SK-N-SH (cell line): ENCODE measurements around the gene SPINK8.

ENCODE experiments used
- CHD2 ChIP-seq: fragments of 150-350 bp; IDR thresholded peaks from 2 replicates; pipeline ENCODE4 v1.6.1; 2018; ENCODE audit warnings: low read length; ENCODE audit not compliant: partially characterized antibody
- FOXJ3 ChIP-seq: sonication (generic); formaldehyde crosslinking; IDR thresholded peaks from 2 replicates; pipeline ENCODE4 v1.5.1; 2020; ENCODE audit warnings: mild to moderate bottlenecking, missing genetic modification reagents
- GATA2 ChIP-seq: sonication (generic); formaldehyde crosslinking; IDR thresholded peaks from 2 replicates; pipeline ENCODE4 v1.5.0; 2020; ENCODE audit warnings: mild to moderate bottlenecking, missing genetic modification reagents
- MXI1 ChIP-seq: IDR thresholded peaks from 2 replicates; pipeline ENCODE4 v1.6.1; 2012; ENCODE audit warnings: mild to moderate bottlenecking, low read depth, low read length, improper control_type of control experiment
- NFIC ChIP-seq: IDR thresholded peaks from 2 replicates; pipeline ENCODE4 v1.4.0; 2012; ENCODE audit warnings: borderline replicate concordance
- POLR2AphosphoS5 ChIP-seq: IDR thresholded peaks from 2 replicates; pipeline ENCODE4 v1.6.1; 2012; ENCODE audit warnings: low read depth, low read length
- REST ChIP-seq: IDR thresholded peaks from 2 replicates; pipeline ENCODE4 v1.6.1; 2012; ENCODE audit warnings: mild to moderate bottlenecking, low read depth, low read length, moderate library complexity
- TCF12 ChIP-seq: IDR thresholded peaks from 2 replicates; pipeline ENCODE4 v1.4.0; 2012
- TF ChIP-seq, protein P1 (sequence below): fragments of 200-600 bp; sonication (generic); IDR thresholded peaks from 2 replicates; pipeline ENCODE4 v1.6.1; 2017; ENCODE audit warnings: antibody characterized with exemption, mild to moderate bottlenecking, moderate library complexity

DNA sequence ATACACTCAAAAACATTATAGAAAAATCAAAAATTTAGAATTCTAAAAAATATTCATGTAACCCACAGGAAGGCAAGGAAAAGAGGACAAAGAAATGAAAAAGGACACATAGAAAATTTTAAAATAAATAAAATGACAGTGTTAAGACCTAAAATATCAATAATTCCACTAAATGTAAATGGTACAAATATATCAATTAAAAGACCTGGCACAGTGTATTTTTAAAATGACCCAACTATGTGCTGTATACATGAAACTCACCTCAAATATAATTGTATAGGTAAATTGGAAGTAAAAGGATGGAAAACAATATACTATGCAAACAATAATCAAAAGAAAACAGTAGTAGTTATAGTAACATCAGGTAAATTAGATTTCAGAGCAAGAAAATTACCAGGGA, 28.5 kb upstream of the SPINK8 start:
- TF ChIP-seq CHD2 = no peak
- no peak for TF ChIP-seq GATA2 (CRISPR knock-in tag)
- no peak for TF ChIP-seq FOXJ3 (CRISPR knock-in tag)
- no peak for TF ChIP-seq TCF12
- no peak for TF ChIP-seq POLR2AphosphoS5
- TF ChIP-seq, protein P1, sequence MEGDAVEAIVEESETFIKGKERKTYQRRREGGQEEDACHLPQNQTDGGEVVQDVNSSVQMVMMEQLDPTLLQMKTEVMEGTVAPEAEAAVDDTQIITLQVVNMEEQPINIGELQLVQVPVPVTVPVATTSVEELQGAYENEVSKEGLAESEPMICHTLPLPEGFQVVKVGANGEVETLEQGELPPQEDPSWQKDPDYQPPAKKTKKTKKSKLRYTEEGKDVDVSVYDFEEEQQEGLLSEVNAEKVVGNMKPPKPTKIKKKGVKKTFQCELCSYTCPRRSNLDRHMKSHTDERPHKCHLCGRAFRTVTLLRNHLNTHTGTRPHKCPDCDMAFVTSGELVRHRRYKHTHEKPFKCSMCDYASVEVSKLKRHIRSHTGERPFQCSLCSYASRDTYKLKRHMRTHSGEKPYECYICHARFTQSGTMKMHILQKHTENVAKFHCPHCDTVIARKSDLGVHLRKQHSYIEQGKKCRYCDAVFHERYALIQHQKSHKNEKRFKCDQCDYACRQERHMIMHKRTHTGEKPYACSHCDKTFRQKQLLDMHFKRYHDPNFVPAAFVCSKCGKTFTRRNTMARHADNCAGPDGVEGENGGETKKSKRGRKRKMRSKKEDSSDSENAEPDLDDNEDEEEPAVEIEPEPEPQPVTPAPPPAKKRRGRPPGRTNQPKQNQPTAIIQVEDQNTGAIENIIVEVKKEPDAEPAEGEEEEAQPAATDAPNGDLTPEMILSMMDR = no peak
- no peak for TF ChIP-seq MXI1
- no peak for TF ChIP-seq NFIC
- TF ChIP-seq REST = no peak
